Measurements from ENCODE around the gene TRABD2B.

TRABD2B gene

GRCh38 chr1:47875036-47875435 is 122.1 kb downstream of the TRABD2B start:
- TF ChIP-seq FOXP2 (optimal IDR thresholded peaks at IDR 0.05; ENCODE audit: borderline replicate concordance, extremely low read depth, extremely low read length, insufficient read depth) (no peak), REST (IDR thresholded peaks at IDR 0.05; ENCODE audit: insufficient read depth in 1 of 2, low read depth in 2 of 2, low read length in 2 of 2) (no peak), SIN3A (IDR thresholded peaks at IDR 0.05; ENCODE audit: borderline replicate concordance, insufficient read depth, low read length) (no peak), TAF1 (IDR thresholded peaks at IDR 0.05; ENCODE audit: borderline replicate concordance, insufficient read depth, low read length) (no peak), POLR2AphosphoS5 (IDR thresholded peaks at IDR 0.05; ENCODE audit: low read depth, low read length) (no peak)

GRCh38 chr1:47873337-47873736 is 123.8 kb downstream of the TRABD2B start:
- TF ChIP-seq FOXP2 (optimal IDR thresholded peaks at IDR 0.05; ENCODE audit: borderline replicate concordance, extremely low read depth, extremely low read length, insufficient read depth) (no peak), POLR2AphosphoS5 (IDR thresholded peaks at IDR 0.05; ENCODE audit: low read depth, low read length) (no peak), REST (IDR thresholded peaks at IDR 0.05; ENCODE audit: insufficient read depth in 1 of 2, low read depth in 2 of 2, low read length in 2 of 2) (no peak), TAF1 (IDR thresholded peaks at IDR 0.05; ENCODE audit: borderline replicate concordance, insufficient read depth, low read length) (no peak), SIN3A (IDR thresholded peaks at IDR 0.05; ENCODE audit: borderline replicate concordance, insufficient read depth, low read length) (no peak)

GRCh38 chr1:47872886-47873285 is 124.3 kb downstream of the TRABD2B start:
- TF ChIP-seq SIN3A (IDR thresholded peaks at IDR 0.05; ENCODE audit: borderline replicate concordance, insufficient read depth, low read length), result no peak
- no peak for TF ChIP-seq FOXP2 (optimal IDR thresholded peaks at IDR 0.05; ENCODE audit: borderline replicate concordance, extremely low read depth, extremely low read length, insufficient read depth)
- no peak for TF ChIP-seq TAF1 (IDR thresholded peaks at IDR 0.05; ENCODE audit: borderline replicate concordance, insufficient read depth, low read length)
- TF ChIP-seq REST (IDR thresholded peaks at IDR 0.05; ENCODE audit: insufficient read depth in 1 of 2, low read depth in 2 of 2, low read length in 2 of 2), result no peak
- no peak for TF ChIP-seq POLR2AphosphoS5 (IDR thresholded peaks at IDR 0.05; ENCODE audit: low read depth, low read length)

GRCh38 chr1:47871799-47872353 is 125.3 kb downstream of the TRABD2B start:
- TF ChIP-seq SIN3A (IDR thresholded peaks at IDR 0.05; ENCODE audit: borderline replicate concordance, insufficient read depth, low read length), result no peak
- no peak for TF ChIP-seq REST (IDR thresholded peaks at IDR 0.05; ENCODE audit: insufficient read depth in 1 of 2, low read depth in 2 of 2, low read length in 2 of 2)
- no peak for TF ChIP-seq FOXP2 (optimal IDR thresholded peaks at IDR 0.05; ENCODE audit: borderline replicate concordance, extremely low read depth, extremely low read length, insufficient read depth)
- TF ChIP-seq TAF1 (IDR thresholded peaks at IDR 0.05; ENCODE audit: borderline replicate concordance, insufficient read depth, low read length), result no peak
- no peak for TF ChIP-seq POLR2AphosphoS5 (IDR thresholded peaks at IDR 0.05; ENCODE audit: low read depth, low read length)

Data from PFSK-1 (cell line).